ENCODE measurements around the gene KLHDC8B.
A peak's percentile ranks its signal among the peaks of the same experiment; 100 is the strongest.

KLHDC8B gene

DNA sequence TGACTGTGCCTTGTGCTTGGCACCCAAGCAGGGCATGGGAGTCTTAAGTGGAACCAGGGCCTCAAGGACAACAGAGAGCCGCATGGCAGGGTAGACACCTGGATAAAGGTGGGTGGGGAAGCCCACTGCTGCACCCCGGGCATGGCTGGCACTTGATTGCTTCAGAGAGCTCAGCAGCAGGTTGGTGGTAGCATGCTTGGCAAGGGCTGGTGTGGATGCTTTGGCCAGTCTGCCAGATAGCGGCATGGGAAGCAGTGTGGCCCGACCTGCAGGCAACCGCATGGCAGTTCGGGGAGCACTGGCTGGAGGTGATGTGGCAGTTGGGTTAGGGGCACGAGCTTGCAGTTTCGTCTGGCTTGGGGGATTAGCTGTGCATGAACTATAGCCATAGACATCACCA, 7.8 kb upstream of the KLHDC8B start:
- TF ChIP-seq JUND (IDR thresholded peaks at IDR 0.05; ENCODE audit: low read depth) = no peak
- in situ Hi-C loops (cut with HindIII; ENCODE audit: low pct_unique_long_range_greater_than_20kb, low sequenced_read_pairs) = no loop called here
- DNase-seq (ENCODE audit: low read depth in 1 of 2, low spot score in 1 of 2) = no peak

DNA sequence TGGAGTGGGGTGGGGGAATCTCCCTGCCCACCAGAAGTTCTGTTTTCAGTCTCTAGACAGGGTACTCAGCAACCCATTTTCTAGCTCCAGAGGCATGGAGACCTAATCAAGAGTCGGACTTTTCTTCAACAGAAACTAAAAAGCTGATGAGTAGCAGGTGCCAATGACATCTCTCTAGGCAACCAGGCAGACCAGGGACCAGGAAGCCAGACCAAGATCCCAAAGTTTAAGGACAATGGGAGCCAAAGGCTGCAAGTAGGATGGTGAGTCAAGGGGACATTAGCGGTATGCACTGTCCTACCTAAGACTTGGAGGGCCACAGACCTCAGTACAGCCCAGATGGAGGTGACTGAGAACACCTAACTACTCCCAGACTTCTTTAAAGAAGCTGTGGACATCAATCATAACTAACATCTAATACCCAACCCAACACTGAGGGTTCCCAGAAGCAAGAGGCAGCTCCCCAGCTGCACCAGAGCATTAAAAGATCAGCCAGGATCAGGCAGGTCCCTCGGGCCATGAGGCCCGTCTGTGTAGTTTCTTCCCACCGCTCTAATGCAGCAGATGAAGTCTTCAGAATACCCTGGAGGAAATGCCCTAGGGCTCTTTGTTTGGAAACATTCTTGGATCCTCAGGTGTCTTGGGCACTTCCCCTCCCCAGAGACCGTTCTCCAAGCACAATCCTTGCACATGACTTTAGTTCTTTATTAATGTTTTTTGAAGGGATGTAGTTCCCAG, 6.2 kb upstream of the KLHDC8B start:
- in situ Hi-C loops (cut with HindIII; ENCODE audit: low pct_unique_long_range_greater_than_20kb, low sequenced_read_pairs) = no loop called here
- no peak for DNase-seq (ENCODE audit: low read depth in 1 of 2, low spot score in 1 of 2)
- TF ChIP-seq JUND (IDR thresholded peaks at IDR 0.05; ENCODE audit: low read depth) = no peak

DNA sequence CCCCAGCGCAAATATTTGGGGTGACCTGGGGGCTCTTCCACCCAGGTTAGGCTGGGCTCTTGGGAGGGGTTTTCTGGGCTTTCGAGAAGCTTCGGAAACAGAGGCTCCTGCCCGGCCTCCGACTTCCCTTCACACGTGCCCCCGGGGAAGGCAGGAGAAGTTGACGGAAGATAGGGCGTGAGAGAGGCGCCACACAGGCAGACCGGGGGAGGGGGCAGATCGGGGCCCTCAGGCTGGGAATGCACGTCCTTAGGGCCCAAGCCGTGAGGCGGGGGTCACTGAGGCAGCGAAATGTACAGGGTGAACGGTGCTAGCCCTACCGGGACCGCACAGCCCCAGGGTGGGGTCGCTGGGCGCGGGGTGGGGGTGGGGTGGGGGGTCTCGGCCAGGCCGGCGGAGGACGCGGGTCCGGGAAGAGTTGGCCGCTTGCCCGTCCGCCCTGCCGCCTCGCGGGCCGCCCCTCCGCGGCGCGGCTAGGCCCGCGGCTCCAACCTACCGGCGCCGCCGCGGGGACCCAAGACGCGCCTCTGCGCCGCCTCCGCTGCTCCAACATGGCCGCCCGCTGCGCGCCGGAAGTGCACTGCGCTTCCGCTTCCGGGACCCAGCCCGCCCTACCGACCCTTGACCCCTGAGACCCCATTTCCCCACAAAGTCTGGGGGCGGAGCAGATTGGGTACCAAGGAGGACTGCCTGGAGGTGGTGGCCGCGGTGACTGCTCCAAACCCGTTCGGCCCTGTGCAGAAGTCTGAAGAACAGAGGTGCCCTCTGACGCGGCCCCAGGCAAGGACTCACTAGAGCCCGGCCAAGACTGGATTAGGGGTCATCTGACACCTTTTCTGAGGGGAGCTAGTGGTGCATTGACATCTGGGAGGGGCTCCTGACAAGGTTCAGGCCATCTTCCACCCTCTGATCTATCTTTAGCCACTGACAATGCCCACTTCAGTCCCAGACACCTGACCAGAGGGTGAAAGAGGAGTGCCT, 5.3 kb upstream of the KLHDC8B start, which contains the start of gene CCDC71:
TSS of gene CCDC71 (minus strand) at position 561 of the 981 bp plus-strand sequence. CDS start 2,123 bp downstream, outside the sequence.
- DNase-seq (ENCODE audit: low read depth in 1 of 2, low spot score in 1 of 2) = peak; percentile 68 to 69
- no peak for TF ChIP-seq JUND (IDR thresholded peaks at IDR 0.05; ENCODE audit: low read depth)
- in situ Hi-C loops (cut with HindIII; ENCODE audit: low pct_unique_long_range_greater_than_20kb, low sequenced_read_pairs) = no loop called here

DNA sequence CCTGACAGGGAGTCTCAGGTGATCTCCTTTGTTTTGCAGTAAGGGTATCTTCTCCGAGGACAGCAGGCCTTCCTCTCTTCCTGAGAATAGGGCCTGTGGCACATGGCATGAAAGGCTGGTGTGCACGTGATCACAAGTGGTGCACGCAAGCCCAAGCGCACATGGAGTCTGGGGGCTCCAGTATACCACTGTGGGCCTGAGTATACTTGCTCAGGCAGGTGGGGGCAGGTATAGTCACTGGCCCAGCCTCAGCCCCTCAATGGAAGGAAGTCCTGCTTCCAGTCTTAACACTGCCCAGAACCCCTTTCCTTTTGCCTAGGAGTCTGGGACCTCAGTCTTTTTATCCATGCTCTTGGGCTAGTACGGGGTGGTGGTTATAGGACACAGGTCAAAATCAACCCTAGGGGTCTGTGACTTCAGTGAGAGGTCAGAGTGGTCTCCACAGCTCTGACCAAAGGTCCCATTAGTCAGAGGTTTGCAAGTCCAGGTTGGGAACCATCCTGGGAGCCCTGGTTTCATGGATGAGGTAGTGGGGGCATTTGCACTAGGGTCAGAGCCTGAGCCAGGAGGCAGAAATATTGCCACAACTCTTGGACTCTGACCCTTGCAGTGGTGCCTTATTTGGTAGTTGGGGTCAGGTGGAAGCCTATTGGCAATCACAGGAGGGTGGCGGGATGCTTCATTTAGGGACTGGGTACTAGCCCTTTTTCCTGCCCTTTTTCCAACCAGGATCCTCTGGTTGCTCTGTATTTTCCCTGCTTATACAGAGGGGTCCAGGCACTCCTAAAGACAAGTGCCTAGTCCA, 4.4 kb upstream of the KLHDC8B start:
- DNase-seq (ENCODE audit: low read depth in 1 of 2, low spot score in 1 of 2) = no peak
- in situ Hi-C loops (cut with HindIII; ENCODE audit: low pct_unique_long_range_greater_than_20kb, low sequenced_read_pairs) = no loop called here
- TF ChIP-seq JUND (IDR thresholded peaks at IDR 0.05; ENCODE audit: low read depth) = no peak

DNA sequence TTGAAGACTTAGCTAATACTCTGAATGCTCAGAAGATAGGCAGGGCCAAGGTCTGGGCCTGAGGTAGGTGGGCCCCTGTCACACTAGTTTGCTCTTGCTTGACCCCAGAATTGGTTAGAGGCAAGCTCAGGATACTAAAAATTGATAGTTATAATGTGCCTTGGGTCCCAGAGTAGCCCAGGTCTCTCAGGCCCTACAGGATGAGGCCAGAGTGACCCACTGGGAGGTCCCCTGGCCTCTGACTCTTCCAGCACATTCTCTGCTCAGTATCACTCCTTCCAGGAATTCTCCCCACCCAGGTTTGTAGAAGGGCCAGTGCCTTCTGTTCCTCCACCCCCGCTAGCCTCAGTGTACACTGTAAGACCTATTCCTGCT, 667 bp upstream of the KLHDC8B start:
- DNase-seq (ENCODE audit: low read depth in 1 of 2, low spot score in 1 of 2) = no peak
- no peak for TF ChIP-seq JUND (IDR thresholded peaks at IDR 0.05; ENCODE audit: low read depth)
- in situ Hi-C loops (cut with HindIII; ENCODE audit: low pct_unique_long_range_greater_than_20kb, low sequenced_read_pairs) = no loop called here

DNA sequence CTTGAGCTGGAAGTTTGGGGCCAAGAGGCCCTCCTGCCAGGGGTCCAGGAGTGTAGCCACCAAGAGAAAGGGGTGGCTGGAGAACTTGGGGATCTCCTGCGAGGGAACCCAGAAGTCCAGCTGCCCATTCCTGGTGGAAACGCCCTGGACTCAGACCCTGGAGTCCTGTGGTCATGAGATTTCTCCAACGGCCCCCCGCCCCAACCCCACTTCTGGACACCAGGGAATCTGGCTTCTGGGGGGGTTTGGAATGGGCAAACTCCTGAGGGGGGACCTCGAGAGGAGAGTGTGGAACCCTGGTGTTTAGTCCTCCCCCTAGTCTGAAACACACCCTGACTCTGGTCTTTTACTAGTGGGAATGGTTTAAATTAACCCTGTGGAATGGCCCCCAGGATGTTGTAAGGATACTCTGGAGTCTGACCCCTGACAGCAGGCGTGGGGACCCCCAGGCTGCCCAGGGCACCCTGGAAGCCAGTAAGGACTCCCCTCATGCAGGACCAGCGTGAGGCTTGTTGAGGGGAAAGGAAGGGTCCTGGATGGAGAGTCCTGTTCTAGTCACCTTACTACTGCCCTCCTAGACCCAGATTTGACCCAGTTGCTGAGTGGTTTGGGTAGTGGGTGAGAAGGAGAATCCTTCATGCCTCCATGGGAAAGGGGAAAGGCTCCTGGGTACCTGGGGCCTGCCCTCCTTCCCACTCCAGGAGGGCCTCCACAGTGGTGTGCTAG, 540 bp downstream of the KLHDC8B start:
- TF ChIP-seq JUND (IDR thresholded peaks at IDR 0.05; ENCODE audit: low read depth) = no peak
- no peak for DNase-seq (ENCODE audit: low read depth in 1 of 2, low spot score in 1 of 2)
- in situ Hi-C loops (cut with HindIII; ENCODE audit: low pct_unique_long_range_greater_than_20kb, low sequenced_read_pairs) = no loop called here

DNA sequence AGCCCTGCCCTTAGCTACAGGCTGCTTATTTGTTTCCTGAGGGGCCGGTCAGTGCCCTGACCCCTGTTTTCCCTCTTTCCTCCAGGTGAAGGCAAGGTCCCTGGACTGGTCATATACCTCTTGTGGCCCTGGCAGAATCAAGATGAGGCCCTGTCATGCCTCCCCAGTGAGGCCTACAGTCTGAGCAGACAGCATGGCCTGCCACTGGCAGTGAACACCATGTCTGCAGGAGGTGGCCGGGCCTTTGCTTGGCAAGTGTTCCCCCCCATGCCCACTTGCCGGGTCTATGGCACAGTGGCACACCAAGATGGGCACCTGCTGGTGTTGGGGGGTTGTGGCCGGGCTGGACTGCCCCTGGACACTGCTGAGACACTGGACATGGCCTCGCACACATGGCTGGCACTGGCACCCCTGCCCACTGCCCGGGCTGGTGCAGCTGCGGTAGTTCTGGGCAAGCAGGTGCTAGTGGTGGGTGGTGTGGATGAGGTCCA, 1.2 kb downstream of the KLHDC8B start:
- TF ChIP-seq JUND (IDR thresholded peaks at IDR 0.05; ENCODE audit: low read depth) = no peak
- no peak for DNase-seq (ENCODE audit: low read depth in 1 of 2, low spot score in 1 of 2)
- in situ Hi-C loops (cut with HindIII; ENCODE audit: low pct_unique_long_range_greater_than_20kb, low sequenced_read_pairs) = no loop called here

DNA sequence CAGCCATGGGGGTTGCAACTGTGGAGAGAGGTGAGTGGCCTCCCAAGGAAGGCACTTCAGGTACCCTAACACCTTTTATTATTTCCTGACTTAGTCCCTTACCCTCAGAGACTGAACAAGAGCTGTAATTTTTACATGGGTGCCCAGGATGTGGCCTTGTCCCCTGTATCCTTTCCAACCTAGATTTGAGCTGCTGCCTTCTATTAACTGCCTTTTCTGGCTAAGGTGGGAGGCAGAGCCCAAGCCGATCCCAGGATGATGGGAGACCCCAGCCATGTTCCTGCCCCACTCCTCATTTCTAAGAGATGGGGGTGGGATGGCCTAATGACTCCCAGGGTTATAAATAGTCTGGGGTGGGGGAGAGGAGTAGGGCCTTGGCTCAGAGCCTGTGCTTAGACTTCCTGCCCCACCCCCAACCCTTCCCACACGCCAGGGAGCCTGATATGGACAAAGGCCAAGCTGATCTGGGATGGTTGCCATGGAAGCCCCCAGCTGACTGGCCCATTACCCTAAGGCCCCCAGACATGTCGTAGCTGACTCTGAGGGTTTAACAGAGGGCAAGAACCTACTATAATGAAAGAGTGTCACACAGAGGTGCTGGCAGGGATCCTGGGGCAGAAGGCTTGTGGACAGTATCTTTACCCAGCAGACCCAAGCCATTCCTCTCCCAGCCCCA, 1.9 kb downstream of the KLHDC8B start:
- no peak for TF ChIP-seq JUND (IDR thresholded peaks at IDR 0.05; ENCODE audit: low read depth)
- DNase-seq (ENCODE audit: low read depth in 1 of 2, low spot score in 1 of 2) = no peak
- in situ Hi-C loops (cut with HindIII; ENCODE audit: low pct_unique_long_range_greater_than_20kb, low sequenced_read_pairs) = no loop called here

DNA sequence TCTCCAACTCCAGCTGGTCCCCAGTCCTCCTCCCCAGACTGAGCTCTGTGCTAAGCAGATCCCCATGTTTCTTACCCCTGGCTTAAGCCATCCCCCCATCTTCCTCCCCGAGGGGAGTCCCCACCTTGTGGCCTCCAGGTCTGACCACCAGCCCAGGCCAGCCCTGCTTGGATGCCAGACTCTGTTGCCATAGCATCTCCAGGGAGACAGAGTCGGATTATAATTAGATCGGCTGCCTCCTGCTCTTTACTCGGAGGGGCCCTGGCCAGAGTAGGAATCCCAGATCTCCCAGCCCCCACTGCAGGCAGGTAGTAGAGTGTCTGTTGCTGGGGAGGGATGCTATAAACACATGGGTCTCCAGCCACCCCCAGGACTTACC, 2.4 kb downstream of the KLHDC8B start:
- no peak for DNase-seq (ENCODE audit: low read depth in 1 of 2, low spot score in 1 of 2)
- no peak for TF ChIP-seq JUND (IDR thresholded peaks at IDR 0.05; ENCODE audit: low read depth)
- in situ Hi-C loops (cut with HindIII; ENCODE audit: low pct_unique_long_range_greater_than_20kb, low sequenced_read_pairs) = no loop called here

DNA sequence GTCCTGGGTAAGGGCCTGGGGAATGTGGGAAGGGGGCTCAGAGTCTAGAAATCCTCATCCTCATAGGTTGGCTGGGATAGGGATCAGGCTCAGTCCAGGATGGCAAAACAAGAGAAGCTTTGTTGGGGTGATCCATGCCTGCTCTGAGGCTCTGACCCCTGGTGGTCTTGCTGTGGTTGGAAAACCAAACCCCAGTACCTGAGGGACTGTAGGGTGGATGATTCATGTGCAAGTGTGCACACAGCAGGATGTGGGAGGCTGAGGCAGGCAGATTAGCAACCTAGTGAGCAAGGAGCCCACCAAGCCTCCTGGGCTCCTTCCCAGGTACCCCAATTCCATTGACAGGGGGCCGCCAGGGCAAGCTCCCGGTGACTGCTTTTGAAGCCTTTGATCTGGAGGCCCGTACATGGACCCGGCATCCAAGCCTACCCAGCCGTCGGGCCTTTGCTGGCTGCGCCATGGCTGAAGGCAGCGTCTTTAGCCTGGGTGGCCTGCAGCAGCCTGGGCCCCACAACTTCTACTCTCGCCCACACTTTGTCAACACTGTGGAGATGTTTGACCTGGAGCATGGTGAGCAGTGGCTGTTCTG, 3.1 kb downstream of the KLHDC8B start:
- TF ChIP-seq JUND (IDR thresholded peaks at IDR 0.05; ENCODE audit: low read depth) = no peak
- DNase-seq (ENCODE audit: low read depth in 1 of 2, low spot score in 1 of 2) = no peak
- in situ Hi-C loops (cut with HindIII; ENCODE audit: low pct_unique_long_range_greater_than_20kb, low sequenced_read_pairs) = no loop called here

DNA sequence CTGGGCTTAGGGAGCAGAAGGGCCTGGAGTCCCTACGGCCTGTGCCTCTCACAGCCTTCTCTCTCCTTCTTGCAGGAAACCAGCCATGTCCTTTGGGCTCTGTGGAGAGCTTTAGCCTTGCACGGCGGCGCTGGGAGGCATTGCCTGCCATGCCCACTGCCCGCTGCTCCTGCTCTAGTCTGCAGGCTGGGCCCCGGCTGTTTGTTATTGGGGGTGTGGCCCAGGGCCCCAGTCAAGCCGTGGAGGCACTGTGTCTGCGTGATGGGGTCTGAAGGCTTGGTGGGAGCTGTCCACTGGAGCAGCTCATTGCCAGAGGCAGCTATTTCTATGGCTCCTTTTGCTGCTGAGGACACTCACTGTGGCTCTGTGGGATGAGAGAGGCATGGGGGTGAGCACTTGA, 4.1 kb downstream of the KLHDC8B start:
- TF ChIP-seq JUND (IDR thresholded peaks at IDR 0.05; ENCODE audit: low read depth) = no peak
- DNase-seq (ENCODE audit: low read depth in 1 of 2, low spot score in 1 of 2) = no peak
- in situ Hi-C loops (cut with HindIII; ENCODE audit: low pct_unique_long_range_greater_than_20kb, low sequenced_read_pairs) = no loop called here

Measured in T47D (cell line).